Measurements from ENCODE around the gene AFAP1.
A peak's percentile ranks its signal among the peaks of the same experiment; 100 is the strongest.

The AFAP1 gene, protein sequence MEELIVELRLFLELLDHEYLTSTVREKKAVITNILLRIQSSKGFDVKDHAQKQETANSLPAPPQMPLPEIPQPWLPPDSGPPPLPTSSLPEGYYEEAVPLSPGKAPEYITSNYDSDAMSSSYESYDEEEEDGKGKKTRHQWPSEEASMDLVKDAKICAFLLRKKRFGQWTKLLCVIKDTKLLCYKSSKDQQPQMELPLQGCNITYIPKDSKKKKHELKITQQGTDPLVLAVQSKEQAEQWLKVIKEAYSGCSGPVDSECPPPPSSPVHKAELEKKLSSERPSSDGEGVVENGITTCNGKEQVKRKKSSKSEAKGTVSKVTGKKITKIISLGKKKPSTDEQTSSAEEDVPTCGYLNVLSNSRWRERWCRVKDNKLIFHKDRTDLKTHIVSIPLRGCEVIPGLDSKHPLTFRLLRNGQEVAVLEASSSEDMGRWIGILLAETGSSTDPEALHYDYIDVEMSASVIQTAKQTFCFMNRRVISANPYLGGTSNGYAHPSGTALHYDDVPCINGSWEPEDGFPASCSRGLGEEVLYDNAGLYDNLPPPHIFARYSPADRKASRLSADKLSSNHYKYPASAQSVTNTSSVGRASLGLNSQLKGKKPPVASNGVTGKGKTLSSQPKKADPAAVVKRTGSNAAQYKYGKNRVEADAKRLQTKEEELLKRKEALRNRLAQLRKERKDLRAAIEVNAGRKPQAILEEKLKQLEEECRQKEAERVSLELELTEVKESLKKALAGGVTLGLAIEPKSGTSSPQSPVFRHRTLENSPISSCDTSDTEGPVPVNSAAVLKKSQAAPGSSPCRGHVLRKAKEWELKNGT

DNA sequence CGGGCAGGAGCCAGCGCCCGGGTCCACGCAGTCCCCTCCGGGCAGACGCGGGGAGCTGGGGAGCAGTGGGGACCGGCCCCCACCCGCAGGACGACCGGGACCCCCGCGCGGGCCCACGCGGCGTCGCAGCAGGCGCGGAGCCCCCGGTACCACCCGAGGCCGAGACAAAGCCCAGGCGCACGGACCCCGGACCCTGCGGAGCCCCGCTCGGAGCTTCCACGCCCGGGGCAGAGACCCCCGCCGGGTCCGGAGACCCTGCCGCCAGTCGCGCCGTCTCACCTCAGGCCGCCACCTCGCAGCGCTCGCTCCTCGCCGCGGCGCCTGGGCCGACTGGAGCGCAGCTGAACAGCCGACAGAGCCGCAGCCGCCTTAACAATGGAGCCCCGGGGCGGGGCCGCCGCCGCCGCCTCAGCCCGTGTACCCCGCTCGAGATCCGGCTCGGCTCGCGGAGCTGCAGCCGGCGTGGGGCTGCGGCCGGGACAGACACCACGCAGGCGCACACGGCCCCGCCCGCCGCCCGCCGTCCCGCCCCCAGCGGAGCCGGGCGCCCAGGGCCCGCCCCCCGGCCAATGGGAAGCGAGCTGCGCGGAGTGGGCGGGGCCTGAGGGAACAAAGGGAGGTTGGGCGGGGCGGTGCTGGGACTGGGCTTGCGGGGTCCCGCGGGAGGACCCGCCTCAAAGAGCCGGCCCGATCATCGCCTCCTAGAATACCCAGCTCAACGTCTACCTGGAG is at the start of gene AFAP1:
Gene AFAP1 (minus strand): TSS at position 485 of the 732 bp plus-strand sequence. CDS start 67,783 bp downstream, outside the sequence.
- DNase-seq: peak; percentile 61

GRCh38 chr4:7988437-7988836 is 48.8 kb upstream of the AFAP1 start:
- no peak for DNase-seq

DNA sequence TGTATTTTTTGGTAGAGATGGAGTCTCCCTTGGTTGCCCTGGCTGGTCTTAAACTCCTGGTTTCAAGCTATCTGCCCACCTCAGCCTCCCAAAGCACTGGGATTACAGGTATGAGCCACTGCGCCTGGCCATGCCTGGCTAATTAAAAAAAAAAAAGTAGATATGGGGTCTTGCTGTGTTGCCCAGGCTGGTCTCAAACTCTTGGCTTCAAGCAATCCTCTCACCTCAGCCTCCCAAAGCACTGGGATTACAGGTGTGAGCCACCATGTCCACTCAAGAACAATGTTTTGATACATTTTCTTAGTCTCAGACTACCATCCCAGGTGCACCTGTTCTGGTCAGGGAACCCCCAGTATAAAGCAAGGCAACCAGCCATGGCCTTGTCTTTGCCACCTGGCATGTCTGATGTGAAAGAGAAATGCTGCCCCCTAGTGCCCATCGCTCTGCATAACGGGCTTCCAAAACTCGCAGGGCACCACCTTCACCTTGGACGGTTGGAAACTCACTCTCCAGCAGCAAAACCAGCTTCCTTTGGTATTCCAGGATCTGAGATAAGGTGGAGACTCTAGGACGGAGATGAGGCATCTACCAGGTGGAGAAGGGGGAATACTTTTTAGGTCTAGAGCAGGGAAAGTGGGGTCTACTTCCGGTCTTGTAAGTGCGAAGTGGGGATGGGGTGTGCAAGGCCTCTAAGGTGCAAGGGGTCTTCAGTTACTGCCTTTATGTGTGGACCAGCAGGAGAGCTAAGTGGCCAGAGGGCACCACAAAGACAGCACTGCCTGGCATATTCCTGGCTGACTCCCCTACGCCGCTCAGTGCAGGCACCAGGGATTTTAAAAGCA is 47.7 kb upstream of the AFAP1 start:
- DNase-seq: peak; percentile 46

DNA sequence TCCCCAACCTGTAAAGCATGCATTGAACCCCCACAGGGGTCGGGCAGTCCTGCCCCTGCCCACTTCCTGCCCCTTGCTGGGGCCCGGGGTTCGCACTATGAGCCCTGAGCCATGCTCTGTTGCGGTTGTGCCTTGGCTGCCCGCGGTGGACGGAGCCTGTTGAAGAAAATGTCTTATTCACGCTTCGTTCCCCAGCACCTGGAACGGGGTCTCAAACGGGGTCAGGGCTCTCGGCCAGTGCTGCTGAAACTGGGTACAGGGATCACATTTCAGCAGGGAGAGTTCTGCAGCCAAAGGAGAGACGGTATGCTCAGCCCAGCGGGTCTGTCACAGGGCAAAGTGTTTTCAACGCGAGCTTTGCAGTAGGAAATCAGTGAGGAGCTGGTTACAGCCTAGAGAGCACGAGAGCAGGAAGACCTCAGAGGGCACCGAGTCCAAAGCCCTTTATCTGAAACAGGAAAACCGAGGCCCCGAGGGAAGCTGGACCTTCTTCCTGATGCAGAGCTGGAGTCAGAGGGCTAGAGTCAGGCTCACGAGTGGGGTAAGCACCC is 46.3 kb upstream of the AFAP1 start:
- DNase-seq: no peak

DNA sequence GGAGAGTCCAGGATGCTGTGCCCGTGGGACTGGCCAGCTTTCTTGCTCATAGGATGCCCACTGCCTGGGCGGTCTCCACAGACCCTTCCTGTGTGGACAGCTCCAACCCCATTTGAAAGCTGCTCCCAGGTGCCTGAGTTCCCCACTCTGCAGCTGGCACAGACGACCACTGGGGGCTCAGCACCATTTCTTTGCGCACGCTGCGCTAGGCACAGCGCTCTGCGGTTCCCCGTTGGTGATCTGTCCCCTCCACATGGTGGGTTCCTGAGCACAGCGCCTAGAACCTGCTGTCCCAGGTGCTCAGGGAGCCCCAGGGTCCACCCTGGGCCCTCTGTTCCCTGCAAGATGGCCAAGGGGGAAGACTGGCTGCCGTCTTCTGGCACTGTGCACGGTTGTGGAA is 45.4 kb upstream of the AFAP1 start:
- DNase-seq: no peak

DNA sequence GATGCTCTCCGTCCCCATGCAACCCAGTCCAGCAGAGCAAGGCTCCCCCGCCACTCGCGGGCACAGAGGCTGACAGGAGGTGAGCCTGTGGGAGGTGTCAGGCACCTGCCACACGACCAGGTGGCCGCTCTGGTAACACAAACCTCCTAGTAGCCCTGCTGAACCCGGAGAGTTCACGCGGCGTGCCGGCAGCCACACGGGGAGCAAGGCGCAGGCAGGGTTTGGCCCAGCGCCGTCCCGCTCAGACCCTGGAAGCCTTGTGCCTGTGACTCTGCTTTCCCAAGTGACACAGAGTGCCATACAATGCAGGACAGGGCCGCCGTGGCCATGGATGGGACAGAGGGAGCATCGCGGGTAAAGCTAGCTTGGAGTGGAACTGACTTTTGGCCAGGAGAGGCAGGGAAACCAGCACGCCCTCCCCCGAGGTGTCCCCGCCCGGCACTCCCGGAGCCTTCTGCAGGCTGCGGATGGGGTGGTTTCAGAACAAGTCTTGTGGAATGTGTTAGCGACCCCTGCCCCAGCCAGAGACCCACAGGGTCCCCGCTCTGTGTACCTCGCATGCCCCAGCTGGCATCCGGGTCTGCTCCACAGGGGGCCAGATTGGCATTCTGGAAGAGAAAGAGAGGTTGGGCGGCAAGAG is 44.7 kb upstream of the AFAP1 start:
- DNase-seq: no peak

- no peak for DNase-seq
These were observed 43.6 kb upstream of the AFAP1 start for GRCh38 chr4:7983296-7983695.

- no peak for DNase-seq
These were observed 42.2 kb upstream of the AFAP1 start for GRCh38 chr4:7981738-7982394.

GRCh38 chr4:7980036-7980435 is 40.4 kb upstream of the AFAP1 start:
- DNase-seq: no peak

DNA sequence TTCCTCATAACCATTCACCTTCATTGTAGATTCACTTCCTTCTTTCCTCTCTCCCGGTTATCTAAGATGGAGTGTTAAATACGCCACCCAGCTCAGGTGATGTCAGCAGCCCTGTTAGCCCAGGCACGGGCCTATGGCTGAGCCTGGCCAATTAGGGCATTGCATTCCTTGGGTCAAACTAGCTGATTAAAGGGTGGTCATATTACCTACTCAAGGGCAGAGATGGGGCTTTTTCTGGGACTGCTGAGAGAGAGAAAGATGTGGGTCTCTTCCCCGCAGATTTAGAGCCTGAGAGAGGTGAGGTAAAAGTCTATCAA is 39.9 kb upstream of the AFAP1 start:
- DNase-seq: no peak

DNA sequence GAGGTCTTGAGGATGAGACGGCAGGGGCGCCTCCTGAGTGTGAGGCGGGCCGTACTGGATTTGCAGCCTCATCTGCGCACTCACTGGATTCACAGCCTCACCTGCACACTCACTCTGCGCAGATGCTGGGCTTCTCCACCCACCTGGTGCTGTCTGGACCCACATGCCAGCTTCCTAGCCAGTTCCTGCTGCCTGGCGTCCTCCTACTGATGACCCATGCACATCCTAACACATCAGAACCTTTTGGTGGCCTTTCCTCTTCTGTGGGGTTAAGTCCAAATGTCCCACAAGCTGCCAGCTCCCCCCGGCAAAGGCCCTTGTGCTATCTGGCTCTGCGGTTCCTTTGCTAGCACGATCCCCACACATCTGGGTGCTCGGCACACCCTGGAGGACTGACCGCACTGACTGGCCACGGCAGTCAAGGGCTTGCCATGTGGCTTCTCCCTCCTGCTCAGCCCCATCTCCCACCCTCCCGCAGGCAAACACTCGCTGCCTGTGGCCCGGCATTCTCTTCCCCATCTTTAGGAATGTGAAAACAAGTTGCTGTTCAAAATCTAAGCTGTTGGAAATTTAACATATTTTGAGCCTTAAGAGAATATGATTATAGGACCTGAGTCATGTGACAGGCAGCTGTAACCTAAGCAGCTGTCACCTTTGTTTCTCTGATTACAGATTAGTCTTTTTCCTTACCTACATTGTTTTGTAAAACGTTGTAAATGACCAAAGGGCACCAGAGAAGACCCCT is 39.4 kb upstream of the AFAP1 start:
- no peak for DNase-seq

GRCh38 chr4:7978489-7978888 is 38.8 kb upstream of the AFAP1 start:
- no peak for DNase-seq

GRCh38 chr4:7976634-7977033 is 37.0 kb upstream of the AFAP1 start:
- DNase-seq: no peak

- DNase-seq: no peak
These were observed 36.4 kb upstream of the AFAP1 start for GRCh38 chr4:7976025-7976424.

- DNase-seq: no peak
These were observed 34.8 kb upstream of the AFAP1 start for GRCh38 chr4:7974425-7974824.

DNA sequence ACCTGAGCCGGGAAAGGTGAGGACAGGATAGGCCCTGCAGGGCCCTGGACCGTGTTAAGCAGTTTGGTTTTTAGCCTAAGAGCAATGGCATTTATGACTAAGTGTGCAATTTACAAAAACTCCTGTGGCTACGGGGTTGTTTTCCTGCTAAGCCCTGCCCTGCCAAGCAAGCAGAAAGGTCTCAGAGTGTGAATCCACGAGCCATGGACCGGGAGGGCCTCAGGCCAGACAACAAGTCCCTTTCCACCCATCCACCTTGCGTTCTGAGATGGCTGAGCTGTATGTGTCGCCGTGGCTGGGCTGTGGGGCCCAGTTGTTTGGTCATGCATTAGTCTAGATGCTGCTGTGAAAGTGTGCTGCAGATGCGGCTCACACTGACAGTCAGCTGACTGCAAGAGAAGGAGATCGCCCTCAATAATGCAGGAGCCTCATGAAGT is 33.9 kb upstream of the AFAP1 start:
- no peak for DNase-seq

- no peak for DNase-seq
These were observed 32.3 kb upstream of the AFAP1 start for GRCh38 chr4:7971881-7972500.

- DNase-seq: no peak
These were observed 31.5 kb upstream of the AFAP1 start for GRCh38 chr4:7971159-7971631.

DNA sequence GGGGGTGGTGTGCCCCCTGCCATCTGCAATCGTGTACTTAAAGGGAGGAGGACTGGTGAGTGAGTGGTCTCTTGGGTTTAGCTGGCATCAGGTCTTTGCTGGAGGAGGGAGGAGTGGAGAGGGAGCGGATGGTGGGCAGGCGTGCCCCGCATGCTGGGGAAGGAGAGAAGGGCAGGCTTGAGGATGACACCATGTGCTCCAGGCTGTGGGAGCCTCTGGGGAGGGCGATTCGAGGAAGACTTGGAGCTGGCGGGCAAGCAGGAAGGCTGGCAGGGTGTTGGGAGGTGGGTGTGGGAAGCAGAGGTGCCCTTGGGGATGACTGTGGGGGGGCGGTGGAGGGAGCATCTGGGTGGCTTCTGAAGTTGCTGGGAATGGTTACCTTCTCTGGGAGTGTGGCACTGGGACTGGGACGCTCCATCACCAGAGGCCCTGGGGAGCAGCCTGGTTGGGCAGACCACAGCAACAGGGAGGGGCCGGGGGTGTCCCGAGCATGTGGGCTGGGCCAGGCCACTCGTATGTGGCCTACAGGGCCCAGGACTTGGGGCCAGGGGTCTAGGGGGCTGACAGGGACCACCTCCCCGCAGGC is 30.8 kb upstream of the AFAP1 start:
- DNase-seq: no peak
